Upper lobe of left lung (tissue), 6 donors: ENCODE results near the gene UBE4A. TPM values are rescaled to one million over a fixed set of nuclear protein-coding genes. Genes with fewer than 3 reads are reported as not detected.

Source experiments
- ATAC-seq, 2 donors: fragments of 200-7000 bp; cut with Tn5 transposase; one replicate each; pipeline ENCODE4 v1.9.1; 2022; ENCODE audit warnings: mild to moderate bottlenecking in 2 of 2, moderate library complexity in 2 of 2; ENCODE audit not compliant: low FRiP score in 2 of 2
- DNase-seq, 2 donors: peaks; one replicate each; pipeline ENCODE4 v3.0.0-alpha.2; 2019 to 2020
- H3K27ac ChIP-seq, 4 donors: fragments of 200-600 bp; sonication (generic); one replicate each; pipeline ENCODE4 v1.5.1; 2016 to 2019
- H3K27me3 ChIP-seq, 4 donors: fragments of 200-600 bp; sonication (generic); one replicate each; pipeline ENCODE4 v1.5.1; 2017 to 2019
- H3K36me3 ChIP-seq, 4 donors: fragments of 200-600 bp; sonication (generic); one replicate each; pipeline ENCODE4 v1.5.1; 2016 to 2019
- H3K4me1 ChIP-seq, 4 donors: fragments of 200-600 bp; sonication (generic); one replicate each; pipeline ENCODE4 v1.5.1; 2018 to 2019
- H3K4me3 ChIP-seq, 4 donors: fragments of 200-600 bp; sonication (generic); one replicate each; pipeline ENCODE4 v1.5.1; 2017 to 2019; ENCODE audit warnings: mild to moderate bottlenecking in 2 of 4, moderate library complexity in 1 of 4
- H3K9me3 ChIP-seq, 4 donors: fragments of 200-600 bp; sonication (generic); one replicate each; pipeline ENCODE4 v1.5.1; 2018 to 2019
- EP300 ChIP-seq, 4 donors: sonication (generic); formaldehyde crosslinking; IDR thresholded peaks; one replicate each; pipeline ENCODE4 v1.5.1; 2017; ENCODE audit warnings: antibody characterized with exemption in 4 of 4, control low read depth in 2 of 4
- POLR2A ChIP-seq, 4 donors: fragments of 450-650 bp; IDR thresholded peaks; one replicate each; pipeline ENCODE4 v1.5.1; 2016 to 2017; ENCODE audit warnings: antibody characterized with exemption in 4 of 4, mild to moderate bottlenecking in 2 of 4
- POLR2AphosphoS5 ChIP-seq, 2 donors: sonication (generic); formaldehyde crosslinking; IDR thresholded peaks; one replicate each; pipeline ENCODE4 v1.5.1; 2017; ENCODE audit warnings: antibody characterized with exemption in 2 of 2
- WGBS, 2 donors: methylation state at CpG; one replicate each; pipeline ENCODE4 v1.1.5; 2017 to 2018; 5-methylcytosine and 5-hydroxymethylcytosine counted together
- total RNA-seq, 6 donors: library from RNA; depleted of rRNA in 4 of 6; stranded (reverse); fragments of >200 nt in 4 of 6; gene quantifications; one replicate each; pipeline versions ENCODE4 v1.1.0 to v1.2.1, GENCODE V29; 2016 to 2021
- TF ChIP-seq, protein P1 (sequence below), 6 experiments: fragments of 450-650 bp in 4 of 6; fragments of 200-600 bp in 2 of 6; sonication (generic) in 2 of 6; IDR thresholded peaks; one replicate each; pipeline ENCODE4 v1.5.1; 2016 to 2019; ENCODE audit warnings: antibody characterized with exemption in 6 of 6
- donor health status: DM: no; HTN: no; CAD: no; lungs with moderate emphysema.
- donor health status: DM: no; HTN: yes; CAD: no; lungs with severe emphysema.

UBE4A gene
- total RNA-seq, 6 donors from 2014 or later: 22.5 to 49.2 (median 38.2) TPM

DNA sequence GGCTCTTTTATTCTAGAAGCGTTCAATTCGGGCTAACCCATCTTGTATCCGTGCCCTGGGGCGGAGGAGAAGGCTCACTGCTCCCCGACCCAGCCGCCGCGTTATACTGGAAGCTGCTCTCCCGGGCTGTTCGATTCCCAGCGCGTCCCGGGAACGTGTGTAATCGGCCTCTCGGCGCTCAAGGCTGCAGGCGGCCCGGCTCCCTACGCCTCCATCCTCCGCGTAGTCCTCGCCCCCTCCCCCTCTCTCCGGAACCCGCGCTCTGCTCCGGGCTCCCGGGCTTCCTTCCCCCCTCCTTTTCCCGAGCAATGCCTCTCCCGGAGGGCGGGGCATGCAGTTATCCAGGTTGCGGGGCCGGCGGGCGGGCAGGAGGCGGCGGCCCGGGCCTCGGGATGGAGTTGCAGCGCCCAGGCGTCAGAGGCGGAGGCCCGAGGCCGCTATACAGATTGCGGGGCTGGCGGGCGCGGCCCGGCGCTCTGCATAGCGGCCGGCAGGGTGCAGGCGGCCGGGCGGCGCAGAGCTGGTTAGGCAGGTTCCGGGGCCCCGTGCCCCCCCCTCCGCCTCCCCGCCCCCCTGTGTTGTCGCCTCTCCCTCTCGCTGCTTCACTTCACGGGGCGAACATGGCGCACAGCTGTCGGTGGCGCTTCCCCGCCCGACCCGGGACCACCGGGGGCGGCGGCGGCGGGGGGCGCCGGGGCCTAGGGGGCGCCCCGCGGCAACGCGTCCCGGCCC lies 76.7 kb downstream of the UBE4A start, which contains the start of gene KMT2A:
Gene KMT2A, plus strand, starts transcription at position 600 of the 732 bp plus-strand sequence. Its CDS starts 21 bp downstream, at position 621.
- Histone ChIP-seq H3K27ac (peak within 1 kb of the TSS; percentile 87 to 94 (median 90)), H3K4me1 (peaks cover 33 to 52% (median 45%) of the 10 kb centered on the region in 4 donors), H3K4me3 (peak within 1 kb of the TSS; percentile 78 to 99 (median 88)), H3K9me3 (no peaks in the 10 kb centered on the region), H3K27me3 (peaks cover 0 to 4% (median 2%) of the 10 kb centered on the region in 4 donors), H3K36me3 (no peaks in the 10 kb centered on the region)
- TF ChIP-seq, protein P1, sequence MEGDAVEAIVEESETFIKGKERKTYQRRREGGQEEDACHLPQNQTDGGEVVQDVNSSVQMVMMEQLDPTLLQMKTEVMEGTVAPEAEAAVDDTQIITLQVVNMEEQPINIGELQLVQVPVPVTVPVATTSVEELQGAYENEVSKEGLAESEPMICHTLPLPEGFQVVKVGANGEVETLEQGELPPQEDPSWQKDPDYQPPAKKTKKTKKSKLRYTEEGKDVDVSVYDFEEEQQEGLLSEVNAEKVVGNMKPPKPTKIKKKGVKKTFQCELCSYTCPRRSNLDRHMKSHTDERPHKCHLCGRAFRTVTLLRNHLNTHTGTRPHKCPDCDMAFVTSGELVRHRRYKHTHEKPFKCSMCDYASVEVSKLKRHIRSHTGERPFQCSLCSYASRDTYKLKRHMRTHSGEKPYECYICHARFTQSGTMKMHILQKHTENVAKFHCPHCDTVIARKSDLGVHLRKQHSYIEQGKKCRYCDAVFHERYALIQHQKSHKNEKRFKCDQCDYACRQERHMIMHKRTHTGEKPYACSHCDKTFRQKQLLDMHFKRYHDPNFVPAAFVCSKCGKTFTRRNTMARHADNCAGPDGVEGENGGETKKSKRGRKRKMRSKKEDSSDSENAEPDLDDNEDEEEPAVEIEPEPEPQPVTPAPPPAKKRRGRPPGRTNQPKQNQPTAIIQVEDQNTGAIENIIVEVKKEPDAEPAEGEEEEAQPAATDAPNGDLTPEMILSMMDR (IDR thresholded peaks at IDR 0.05): peak in 4 of 6 experiments; percentile 89 to 96 (median 96)
- peak in 1 of 2 donors; percentile 46 for TF ChIP-seq POLR2AphosphoS5 (IDR thresholded peaks at IDR 0.05)
- TF ChIP-seq POLR2A (IDR thresholded peaks at IDR 0.05): peak; percentile 25 to 63 (median 32)
- no peak for TF ChIP-seq EP300 (IDR thresholded peaks at IDR 0.05)
- DNase-seq (peak; percentile 94 to 99), ATAC-seq (peak; percentile 97 to 98)
- WGBS, 2 donors: 0% methylated on average over 5 to 60 of the region's 83 CpGs

DNA sequence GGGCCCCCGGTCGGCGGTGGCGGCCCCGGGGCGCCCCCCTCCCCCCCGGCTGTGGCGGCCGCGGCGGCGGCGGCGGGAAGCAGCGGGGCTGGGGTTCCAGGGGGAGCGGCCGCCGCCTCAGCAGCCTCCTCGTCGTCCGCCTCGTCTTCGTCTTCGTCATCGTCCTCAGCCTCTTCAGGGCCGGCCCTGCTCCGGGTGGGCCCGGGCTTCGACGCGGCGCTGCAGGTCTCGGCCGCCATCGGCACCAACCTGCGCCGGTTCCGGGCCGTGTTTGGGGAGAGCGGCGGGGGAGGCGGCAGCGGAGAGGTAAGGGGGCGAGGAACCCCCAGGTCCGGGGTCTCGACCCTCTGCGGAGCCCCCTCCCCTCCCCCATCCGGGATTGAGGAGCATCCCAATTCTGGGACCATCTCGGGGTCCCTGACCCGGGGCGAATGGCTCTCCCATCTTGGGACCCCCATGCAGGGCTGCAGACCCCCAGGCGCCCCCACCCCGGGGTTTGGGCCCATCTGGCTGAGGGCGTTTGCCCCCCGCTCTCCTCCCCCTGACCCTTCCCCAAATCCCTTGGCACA lies 77.3 kb downstream of the UBE4A start:
- H3K36me3 ChIP-seq: no peaks in the 10 kb centered on the region
- no peak for TF ChIP-seq POLR2A (IDR thresholded peaks at IDR 0.05)
- TF ChIP-seq POLR2AphosphoS5 (IDR thresholded peaks at IDR 0.05): no peak
- TF ChIP-seq EP300 (IDR thresholded peaks at IDR 0.05): no peak
- TF ChIP-seq, protein P1 (IDR thresholded peaks at IDR 0.05): no peak
- H3K27me3 ChIP-seq: peaks cover 0 to 4% (median 2%) of the 10 kb centered on the region in 4 donors
- peaks cover 40 to 58% (median 51%) of the 10 kb centered on the region in 4 donors for H3K4me1 ChIP-seq
- peak overlapping the region; percentile 78 to 99 (median 88) for H3K4me3 ChIP-seq
- H3K9me3 ChIP-seq: no peaks in the 10 kb centered on the region
- 0 to 1% methylated on average over 3 to 18 of the region's 55 CpGs for WGBS, 2 donors
- DNase-seq (peak in 1 of 2 donors; percentile 21), ATAC-seq (peak in 1 of 2 donors; percentile 0)
- H3K27ac ChIP-seq: peak overlapping the region; percentile 87 to 94 (median 90)

DNA sequence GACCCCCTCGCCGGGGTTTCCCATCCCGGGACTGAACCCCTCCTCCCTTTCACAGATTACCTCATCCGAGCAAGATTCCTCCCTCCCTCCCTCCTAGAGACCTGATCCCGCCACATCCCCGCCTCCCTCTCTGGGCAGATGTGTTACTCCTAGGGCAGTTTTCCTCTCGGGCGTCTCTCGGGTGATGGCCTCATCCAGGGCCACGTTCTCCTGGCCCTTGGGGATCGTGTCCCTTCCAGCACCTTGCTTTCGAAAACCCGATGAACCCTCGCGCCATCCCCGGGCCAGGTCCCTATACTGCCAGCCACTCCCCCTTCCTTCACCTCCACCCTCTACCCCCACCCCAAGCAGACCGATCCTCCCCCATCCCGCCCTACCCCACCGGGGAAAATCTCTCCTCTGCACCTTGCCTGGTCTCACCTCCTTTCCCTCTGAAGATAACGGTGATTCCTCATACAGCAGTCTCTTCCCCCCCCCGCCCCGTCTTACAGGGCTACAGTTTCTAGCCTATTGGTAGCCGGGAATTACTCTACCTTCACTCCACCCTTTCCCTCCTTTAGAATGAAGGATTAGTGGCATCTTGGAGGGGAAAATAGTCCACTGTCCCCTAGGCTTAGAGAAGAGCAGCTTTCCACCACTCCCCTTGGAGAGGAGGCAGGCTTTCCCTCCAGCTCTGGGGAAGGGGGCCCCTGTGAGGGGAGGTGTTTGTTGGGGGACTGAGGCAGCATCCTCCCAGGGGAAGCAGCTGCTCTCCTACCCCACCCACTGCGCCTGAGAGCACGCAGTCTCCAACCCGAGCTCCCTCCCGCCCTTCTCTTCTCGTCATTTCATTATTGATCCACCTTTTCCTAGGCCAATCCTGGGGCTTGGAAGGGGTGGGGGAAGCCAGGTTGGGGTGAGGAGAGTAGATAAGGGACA lies 78.1 kb downstream of the UBE4A start:
- ATAC-seq: peak in 1 of 2 donors; percentile 12
- peaks cover 0 to 4% (median 2%) of the 10 kb centered on the region in 4 donors for H3K27me3 ChIP-seq
- H3K4me3 ChIP-seq: peak overlapping the region; percentile 78 to 99 (median 88)
- peaks cover 47 to 63% (median 57%) of the 10 kb centered on the region in 4 donors for H3K4me1 ChIP-seq
- no peaks in the 10 kb centered on the region for H3K36me3 ChIP-seq
- H3K9me3 ChIP-seq: no peaks in the 10 kb centered on the region
- peak in 1 of 2 donors; percentile 53 for DNase-seq
- TF ChIP-seq POLR2AphosphoS5 (IDR thresholded peaks at IDR 0.05): peak in 1 of 2 donors; percentile 6
- TF ChIP-seq, protein P1 (IDR thresholded peaks at IDR 0.05): no peak
- no peak for TF ChIP-seq POLR2A (IDR thresholded peaks at IDR 0.05)
- WGBS, 2 donors: 1% methylated on average over 26 of the region's 28 CpGs
- peak overlapping the region; percentile 87 to 94 (median 90) for H3K27ac ChIP-seq

DNA sequence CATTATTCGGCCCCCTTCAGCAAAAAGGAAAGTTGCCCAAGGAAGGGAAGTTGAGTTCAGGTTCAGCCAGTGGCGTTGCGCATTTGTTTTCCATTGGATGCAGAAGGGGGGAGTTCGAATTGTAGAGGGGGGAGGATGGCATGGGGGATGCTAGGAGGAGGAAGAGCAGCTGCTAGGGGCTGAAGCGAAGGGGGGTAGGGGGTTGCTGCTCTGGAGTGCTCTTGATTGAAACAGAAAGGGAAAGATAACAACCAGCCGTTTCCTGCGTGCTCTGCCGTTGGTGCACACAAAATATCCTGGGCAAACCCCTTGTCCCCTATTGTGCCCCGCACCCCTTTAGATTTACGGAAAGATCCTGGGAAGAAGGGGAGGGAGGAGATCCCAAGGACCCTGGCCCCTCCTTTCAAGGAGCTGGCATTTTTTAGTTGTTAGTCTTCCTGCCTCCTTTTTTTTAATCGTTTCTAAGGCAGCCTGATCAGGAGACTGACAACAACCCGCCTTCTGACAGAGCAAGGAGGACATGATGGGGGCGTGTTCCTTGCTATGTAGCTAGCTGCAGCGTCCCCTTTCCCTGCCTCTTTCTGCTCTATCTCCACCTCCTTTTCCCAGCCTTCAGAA lies 79.0 kb downstream of the UBE4A start:
- peak in 1 of 2 donors; percentile 8 for TF ChIP-seq POLR2AphosphoS5 (IDR thresholded peaks at IDR 0.05)
- TF ChIP-seq POLR2A (IDR thresholded peaks at IDR 0.05): no peak
- Histone ChIP-seq H3K4me3 (peak overlapping the region; percentile 13 to 99 (median 88)), H3K27ac (peak overlapping the region; percentile 87 to 94 (median 90)), H3K9me3 (no peaks in the 10 kb centered on the region), H3K27me3 (peaks cover 0 to 4% (median 2%) of the 10 kb centered on the region in 4 donors), H3K36me3 (no peaks in the 10 kb centered on the region), H3K4me1 (peaks cover 57 to 73% (median 65%) of the 10 kb centered on the region in 4 donors)
- DNase-seq (peak in 1 of 2 donors; percentile 58), ATAC-seq (peak in 1 of 2 donors; percentile 22)
- WGBS, 2 donors: 0 to 1% methylated on average over 14 of the region's 14 CpGs
